Islet precursor cell (in vitro differentiated cells): ENCODE data around the gene PROX2.

ENCODE experiments used
- DNase-seq: peaks from one replicate; pipeline ENCODE4 v3.0.0-alpha.2; 2018

The PROX2 gene

GRCh38 chr14:74909501-74909900 lies 33.6 kb upstream of the PROX2 start:
- no peak for DNase-seq

DNA sequence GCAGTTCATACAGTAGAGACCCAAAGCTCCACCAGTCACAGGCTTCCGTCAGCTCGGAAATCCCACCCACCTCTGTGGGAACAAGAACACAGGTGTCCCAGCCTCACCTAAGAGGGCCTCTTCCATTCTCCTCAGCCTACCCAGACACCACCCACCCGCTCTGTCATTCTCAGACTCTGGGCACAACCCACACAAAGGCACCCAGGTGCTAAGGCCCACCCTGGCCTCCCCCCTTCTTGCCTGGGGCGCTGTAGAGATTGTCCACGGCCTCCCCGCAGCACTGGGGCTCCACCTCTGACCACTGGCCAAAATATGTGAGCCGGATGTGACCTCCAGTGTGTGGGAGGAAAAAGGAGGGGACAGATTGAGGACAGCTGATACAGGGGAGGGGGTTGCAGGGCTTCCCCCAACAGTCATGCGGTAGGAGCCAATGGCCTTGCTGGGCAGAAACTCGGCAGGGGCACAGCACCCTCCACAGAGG lies 33.0 kb upstream of the PROX2 start:
- no peak for DNase-seq

GRCh38 chr14:74907744-74908143 lies 31.8 kb upstream of the PROX2 start:
- DNase-seq: no peak

DNA sequence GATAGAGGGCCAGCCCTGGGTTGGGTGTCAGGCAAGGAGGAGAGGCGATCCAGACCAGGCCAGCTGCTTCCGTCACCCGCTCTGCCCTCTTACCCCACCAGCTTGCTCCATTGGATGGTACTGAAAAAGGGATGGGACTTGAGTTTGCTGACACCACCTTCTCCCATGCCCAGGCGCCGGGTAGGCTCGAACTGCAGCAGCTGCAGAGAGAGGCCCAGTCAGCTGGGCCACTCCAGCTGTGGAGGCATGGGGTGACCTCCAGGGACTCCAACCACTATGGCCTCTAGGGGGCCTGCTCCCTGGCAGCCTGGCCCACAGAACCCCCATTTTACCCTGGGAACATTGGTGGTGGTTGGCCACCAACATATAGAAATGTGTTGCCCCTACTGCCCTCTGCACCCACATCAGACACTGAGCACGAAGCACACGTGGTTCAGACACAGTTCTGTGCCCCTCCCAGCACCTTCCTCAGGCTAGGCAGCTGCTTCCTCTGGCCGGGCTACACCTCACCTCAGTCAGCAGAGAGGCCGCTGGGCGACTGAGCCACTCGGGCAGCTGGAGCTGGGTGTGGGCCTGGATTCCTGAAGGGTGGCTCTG lies 31.1 kb upstream of the PROX2 start:
- DNase-seq: no peak

DNA sequence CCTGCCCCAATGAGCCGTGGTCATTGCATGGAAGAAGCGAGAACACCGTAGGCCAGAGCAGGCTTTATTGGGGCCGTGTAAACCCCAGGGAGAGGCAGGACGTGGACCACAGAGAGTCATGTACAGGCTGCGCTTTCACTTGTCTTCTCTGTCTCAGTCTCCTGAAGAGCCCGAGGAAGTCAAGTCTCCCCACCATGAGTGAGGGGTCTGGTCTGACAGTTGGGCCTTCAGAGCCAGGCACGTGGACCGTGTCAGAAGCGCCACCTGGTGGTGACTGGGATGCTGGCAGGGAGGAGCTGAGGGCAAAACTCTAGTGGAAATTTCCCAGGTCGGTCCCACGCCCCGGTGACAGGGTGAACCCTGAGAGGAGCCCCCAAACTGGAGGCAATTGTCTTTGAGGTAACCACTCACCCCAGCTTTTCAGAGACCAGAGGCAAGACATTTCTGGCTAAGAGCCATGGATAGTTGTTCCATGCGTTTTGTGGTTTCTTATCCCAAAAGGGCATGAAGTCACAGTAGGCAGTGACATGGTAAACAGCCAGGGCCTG lies 29.7 kb upstream of the PROX2 start:
- DNase-seq: peak; percentile 76

- no peak for DNase-seq
Observed at GRCh38 chr14:74904635-74905503, 28.9 kb upstream of the PROX2 start.

- DNase-seq: peak; percentile 82
Observed at GRCh38 chr14:74902941-74903705, 27.2 kb upstream of the PROX2 start.

DNA sequence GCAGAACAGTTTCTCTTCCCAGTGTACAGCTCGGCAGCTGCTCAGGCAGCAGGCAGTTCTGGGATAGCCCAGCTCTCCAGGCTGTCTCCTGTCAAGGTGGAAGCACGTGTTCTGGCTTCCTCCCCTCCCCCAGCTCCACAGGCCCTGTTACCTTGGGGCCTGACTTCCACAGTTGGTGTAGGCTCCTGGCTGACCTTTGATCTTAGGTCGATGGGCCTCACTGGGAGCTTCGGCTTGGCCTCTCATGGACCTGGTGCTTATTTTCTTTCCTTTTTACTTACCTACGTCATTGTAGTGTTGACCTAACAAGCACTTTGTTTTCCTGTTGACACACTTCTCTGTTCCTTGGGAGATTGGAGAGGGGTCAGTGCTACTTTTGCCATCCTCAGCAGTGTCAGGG lies 22.7 kb upstream of the PROX2 start:
- no peak for DNase-seq

DNA sequence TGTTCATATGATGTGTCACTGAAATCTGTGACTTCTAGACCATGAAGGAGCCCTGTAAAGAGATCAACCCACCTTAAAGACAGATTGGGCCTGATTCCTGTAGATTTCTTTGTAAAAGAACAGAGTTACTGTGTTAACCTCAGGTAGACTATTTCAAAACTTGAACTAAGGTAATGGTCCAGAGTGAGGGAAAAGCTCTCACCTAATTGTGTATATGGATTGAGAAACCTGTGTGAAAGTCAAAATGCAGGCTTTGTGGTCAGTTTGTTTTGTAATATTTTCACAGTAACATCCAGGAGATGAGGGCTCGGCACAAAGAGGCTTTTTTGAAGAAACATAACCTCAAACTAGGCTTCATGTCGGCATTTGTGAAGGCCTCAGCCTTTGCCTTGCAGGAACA lies 22.1 kb upstream of the PROX2 start:
- DNase-seq: no peak

- DNase-seq: no peak
Observed at GRCh38 chr14:74897642-74898041, 21.7 kb upstream of the PROX2 start.

GRCh38 chr14:74896400-74896799 lies 20.5 kb upstream of the PROX2 start:
- DNase-seq: no peak

DNA sequence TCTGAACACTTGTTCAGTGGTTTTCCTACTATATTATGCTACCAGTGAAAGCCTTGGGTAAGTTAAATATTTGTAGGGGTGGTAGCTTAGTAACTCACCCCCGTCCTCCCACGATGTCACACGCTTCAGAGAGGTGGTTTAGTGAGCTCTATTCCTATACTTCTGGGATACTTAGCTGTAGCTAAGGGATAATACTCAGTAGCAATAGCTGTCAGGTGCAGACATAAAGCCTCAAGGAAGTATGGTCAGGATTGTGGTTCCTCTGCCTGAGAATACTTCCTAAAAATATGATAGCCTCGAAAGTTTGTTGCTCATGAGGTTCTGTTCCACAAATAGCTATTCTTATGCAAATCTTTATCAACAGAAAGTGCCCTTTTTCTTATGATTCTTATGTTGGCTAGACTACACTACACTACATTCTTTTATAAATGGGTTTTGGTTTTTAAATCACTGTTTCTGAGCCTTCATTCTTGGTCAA lies 17.7 kb upstream of the PROX2 start:
- no peak for DNase-seq

DNA sequence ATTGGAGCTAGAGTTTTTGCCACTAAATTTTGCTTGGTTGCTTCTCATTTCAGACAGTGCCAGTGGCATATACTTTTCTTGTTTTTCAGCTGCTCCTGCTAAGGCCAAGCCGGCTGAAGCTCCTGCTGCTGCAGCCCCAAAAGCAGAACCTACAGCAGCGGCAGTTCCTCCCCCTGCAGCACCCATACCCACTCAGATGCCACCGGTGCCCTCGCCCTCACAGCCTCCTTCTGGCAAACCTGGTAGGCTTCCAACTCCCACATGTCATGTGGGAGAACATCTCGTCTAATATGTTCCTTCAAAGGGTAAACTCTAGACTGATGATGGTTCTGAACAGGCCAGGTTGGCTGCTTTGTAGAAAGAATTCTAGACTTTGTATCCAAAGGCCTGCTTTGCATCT lies 16.8 kb upstream of the PROX2 start:
- no peak for DNase-seq

DNA sequence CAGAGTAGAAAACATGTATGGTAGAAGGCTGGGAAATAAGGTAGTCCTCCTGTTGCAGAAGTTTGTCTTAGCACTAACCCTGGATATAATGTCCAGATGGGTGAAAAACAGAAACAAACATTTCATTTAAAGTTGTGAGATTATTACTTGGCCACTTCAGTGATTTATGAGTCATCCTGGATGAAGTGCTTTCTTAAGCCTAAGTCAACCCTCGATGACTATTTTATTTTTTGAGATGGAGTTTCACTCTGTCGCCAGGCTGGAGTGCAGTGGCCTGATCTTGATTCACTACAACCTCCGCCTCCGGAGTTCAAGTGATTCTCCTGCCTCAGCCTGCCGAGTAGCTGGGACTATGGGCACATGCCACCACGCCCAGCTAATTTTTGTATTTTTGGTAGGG lies 15.9 kb upstream of the PROX2 start:
- DNase-seq: no peak

GRCh38 chr14:74890262-74890661 lies 14.3 kb upstream of the PROX2 start:
- no peak for DNase-seq

- DNase-seq: peak; percentile 74
Observed at GRCh38 chr14:74888164-74889158, 12.5 kb upstream of the PROX2 start.

DNA sequence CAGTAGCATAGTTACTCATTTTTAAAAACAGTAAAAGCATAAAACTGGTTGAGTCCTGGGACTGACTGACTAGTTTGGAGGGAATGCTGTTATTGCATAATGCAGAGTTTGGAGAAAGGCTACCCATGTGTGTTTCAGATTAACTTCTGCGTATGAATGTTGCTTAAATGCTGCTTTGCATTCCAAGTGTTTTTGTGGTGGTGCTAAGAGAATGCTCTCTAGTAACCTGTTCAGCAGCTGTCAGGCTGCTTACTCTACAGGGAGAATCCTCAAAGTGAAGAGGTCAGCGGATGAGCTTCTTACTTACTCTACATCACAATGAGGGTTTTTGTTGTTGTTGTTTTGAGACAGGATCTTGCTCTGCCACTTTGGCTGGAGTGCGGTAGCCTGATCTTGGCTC lies 10.1 kb upstream of the PROX2 start:
- peak; percentile 83 for DNase-seq

DNA sequence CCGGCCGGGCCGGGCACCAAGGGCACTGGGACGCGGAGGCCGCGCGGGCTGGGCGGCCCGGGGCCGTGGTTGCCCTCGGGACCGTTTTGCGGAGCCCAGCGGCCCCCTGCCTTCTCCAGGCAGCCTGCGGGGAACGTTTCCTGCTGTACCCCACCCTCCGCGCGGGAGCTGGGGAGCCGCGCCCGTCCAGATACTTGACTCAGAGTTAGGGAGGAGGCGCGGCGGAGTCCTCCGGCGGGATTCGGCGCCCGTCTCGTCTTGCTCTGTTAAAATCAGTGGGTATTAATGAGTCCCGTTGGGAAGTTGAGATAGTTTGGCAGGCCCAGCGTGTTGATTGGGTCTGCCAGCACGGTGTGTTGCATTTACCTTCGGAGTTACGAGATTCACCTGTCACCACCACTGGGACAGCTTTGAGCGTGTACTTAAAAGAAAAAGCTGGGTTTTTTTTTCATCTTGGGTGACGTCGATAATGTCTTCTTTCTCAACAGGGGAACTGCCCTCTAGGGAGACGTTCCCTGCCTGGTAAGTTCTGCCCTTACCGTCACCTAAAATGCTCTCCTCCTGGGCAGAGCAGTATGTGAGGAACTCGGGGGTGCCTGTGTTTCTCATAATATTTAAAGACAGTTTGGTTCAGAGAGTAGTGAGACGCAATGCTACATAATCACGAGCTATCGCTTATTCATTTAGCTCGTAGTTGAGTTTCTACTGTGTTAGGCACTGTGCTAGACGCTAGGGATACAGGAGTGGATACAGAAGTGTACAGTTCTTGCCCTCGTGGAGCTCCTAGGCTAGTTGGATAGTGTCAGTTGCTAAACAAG lies 6.4 kb upstream of the PROX2 start:
- DNase-seq: no peak

DNA sequence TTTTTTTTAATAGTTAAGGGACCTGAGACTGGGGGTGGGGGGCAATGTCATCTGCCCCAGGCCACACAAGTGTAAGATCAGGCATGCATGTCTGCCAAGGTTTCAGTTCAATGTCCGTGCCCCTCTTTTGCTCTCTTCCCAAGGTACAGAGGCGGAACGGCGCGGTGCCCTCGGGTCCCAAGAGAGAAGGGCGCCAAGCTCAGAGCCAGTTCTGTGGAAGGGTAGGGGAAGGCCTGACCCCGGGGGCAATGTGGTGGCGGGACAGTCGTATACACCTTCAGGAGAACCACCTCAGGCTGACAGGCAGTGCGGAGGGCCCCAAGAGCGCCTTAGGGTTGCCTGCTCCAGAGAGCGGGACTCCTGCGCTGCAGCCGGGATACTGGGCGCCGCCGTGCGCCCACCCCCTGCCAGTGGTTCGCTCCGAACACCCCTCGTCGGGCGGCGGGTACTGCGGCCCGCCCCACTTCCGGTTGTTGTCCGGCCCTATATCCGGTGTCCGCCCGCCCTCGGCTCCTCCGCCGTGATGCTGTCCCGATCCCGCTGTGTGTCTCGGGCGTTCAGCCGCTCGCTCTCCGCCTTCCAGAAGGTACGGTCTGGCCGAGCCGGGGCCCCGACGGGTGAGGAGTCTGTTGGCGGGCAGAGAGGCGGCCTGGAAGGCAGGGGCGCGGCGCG lies 5.6 kb upstream of the PROX2 start, which contains the start of gene DLST:
DLST (plus strand) TSS at position 486 of the 672 bp plus-strand sequence; CDS start at position 524, 38 bp downstream.
- DNase-seq: peak; percentile 93
